ENCODE data around the gene ZNF140.

DNA sequence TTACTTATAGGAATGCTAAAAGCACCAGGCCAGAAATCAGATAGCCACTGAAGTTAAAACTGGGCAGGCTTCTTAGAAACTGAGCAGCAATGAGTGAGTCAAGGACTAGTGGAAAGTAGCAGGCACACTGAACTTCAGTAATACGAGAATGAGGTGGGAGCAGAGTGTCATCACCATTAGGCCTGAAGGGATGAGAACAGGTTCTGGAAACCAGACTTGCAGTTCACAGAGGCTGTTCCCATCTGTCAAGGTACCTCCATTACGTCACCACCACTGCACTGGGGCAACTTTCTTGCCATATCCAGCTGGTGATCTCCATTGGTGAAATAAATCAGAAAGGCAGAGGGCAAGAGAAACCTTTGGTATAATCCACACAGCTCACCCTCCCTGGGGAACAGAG, 65.3 kb downstream of the ZNF140 start:
- no peak for TF ChIP-seq CTCF (conservative IDR thresholded peaks at IDR 0.05; ENCODE audit: low read length)
- TF ChIP-seq EZH2phosphoT487 (IDR thresholded peaks at IDR 0.05; ENCODE audit: borderline replicate concordance, low read depth, low read length): no peak

Measured in OCI-LY7 (cell line).